Sigmoid colon (tissue), 7 donors: ENCODE measurements around the gene NRTN. TPM values are rescaled to one million over a fixed set of nuclear protein-coding genes. Genes with fewer than 3 reads are reported as not detected.

Experiments used
- DNase-seq: peaks from one replicate; pipeline ENCODE4 v3.0.0-alpha.2; 2019
- H3K27ac ChIP-seq, 4 donors: fragments of 200-600 bp; sonication (generic); one replicate each; pipeline ENCODE4 v1.5.1; 2016 to 2019; ENCODE audit warnings: mild to moderate bottlenecking in 1 of 4
- H3K27me3 ChIP-seq, 3 donors: fragments of 200-600 bp; sonication (generic); one replicate each; pipeline ENCODE4 v1.5.1; 2019; ENCODE audit warnings: mild to moderate bottlenecking in 1 of 3
- H3K36me3 ChIP-seq, 4 donors: fragments of 200-600 bp; sonication (generic); one replicate each; pipeline ENCODE4 v1.5.1; 2016 to 2019
- H3K4me1 ChIP-seq, 4 donors: fragments of 200-600 bp; sonication (generic); one replicate each; pipeline ENCODE4 v1.5.1; 2017 to 2019
- H3K4me3 ChIP-seq, 4 donors: fragments of 200-600 bp; sonication (generic); one replicate each; pipeline ENCODE4 v1.5.1; 2017 to 2019; ENCODE audit warnings: mild to moderate bottlenecking in 2 of 4, moderate library complexity in 1 of 4
- H3K9me3 ChIP-seq, 4 donors: fragments of 200-600 bp in 3 of 4; sonication (generic) in 3 of 4; one replicate each; pipeline versions ENCODE4 v1.5.1 to v1.6.1; 2013 to 2019
- CTCF ChIP-seq, 4 experiments: fragments of 450-650 bp in 3 of 4; fragments of 200-600 bp in 1 of 4; IDR thresholded peaks; one replicate each; pipeline ENCODE4 v1.5.1; 2016 to 2019; ENCODE audit warnings: antibody characterized with exemption in 4 of 4, mild to moderate bottlenecking in 3 of 4, moderate library complexity in 2 of 4
- EP300 ChIP-seq, 4 donors: sonication (generic); formaldehyde crosslinking; IDR thresholded peaks; one replicate each; pipeline ENCODE4 v1.6.1; 2017; ENCODE audit warnings: antibody characterized with exemption in 4 of 4
- POLR2A ChIP-seq, 2 donors: fragments of 450-650 bp; IDR thresholded peaks; one replicate each; pipeline ENCODE4 v1.6.1; 2016; ENCODE audit warnings: antibody characterized with exemption in 2 of 2, mild to moderate bottlenecking in 2 of 2, moderate library complexity in 2 of 2
- POLR2AphosphoS5 ChIP-seq, 4 donors: sonication (generic); formaldehyde crosslinking; IDR thresholded peaks; one replicate each; pipeline ENCODE4 v1.6.1; 2017; ENCODE audit warnings: antibody characterized with exemption in 4 of 4
- WGBS, 2 donors: extraction: QIAGEN DNeasy Blood & Tissue Kit; methylation state at CpG; one replicate each; pipeline ENCODE4 v1.1.7; 2013; 5-methylcytosine and 5-hydroxymethylcytosine counted together
- intact Hi-C: fragments of 100-400 bp; cut with DNase I; formaldehyde crosslinking; loops from one replicate; pipeline ENCODE4 v1.15.1; 2023
- polyA plus RNA-seq, 3 donors: library from polyadenylated mRNA; stranded (reverse); fragments of 200-250 nt; gene quantifications; one replicate each; pipeline ENCODE4 v1.2.3, GENCODE V29; 2013
- total RNA-seq, 4 donors: library from RNA; depleted of rRNA; stranded (reverse); fragments of >200 nt; gene quantifications; one replicate each; pipeline ENCODE4 v1.1.0, GENCODE V29; 2016
- donor health status: healthy with polysubstance abuse.
- donor health status: Bipolar disorder and iron deficiency.
- donor health status: healthy.

The NRTN gene
- total and polyA plus RNA-seq, 7 donors = 1.7 to 12.2 (median 6.6) TPM; not detected in 2

- Histone ChIP-seq H3K27ac (peak overlapping the region; percentile 87 to 96 (median 92)), H3K36me3 (no peaks in the 10 kb centered on the region), H3K27me3 (peaks cover 0 to 5% (median 0%) of the 10 kb centered on the region in 3 donors), H3K4me3 (peak overlapping the region; percentile 38 to 57 (median 48)), H3K9me3 (no peaks in the 10 kb centered on the region), H3K4me1 (peaks cover 0 to 35% (median 33%) of the 10 kb centered on the region in 4 donors)
- intact Hi-C loops = loop anchor here (2.0 kb wide), 2 partner anchors 51 to 61 kb away; no protein-coding TSS in a partner anchor
- WGBS, 2 donors = 71 to 83% methylated on average over 34 of the region's 34 CpGs
- no peak for TF ChIP-seq POLR2AphosphoS5 (IDR thresholded peaks at IDR 0.05)
- no peak for TF ChIP-seq CTCF (IDR thresholded peaks at IDR 0.05)
- TF ChIP-seq POLR2A (IDR thresholded peaks at IDR 0.05) = no peak
- TF ChIP-seq EP300 (IDR thresholded peaks at IDR 0.05) = no peak
- no peak for DNase-seq
Observed at GRCh38 chr19:5829567-5830310, 24.9 kb downstream of the NRTN start.

- no peak for TF ChIP-seq POLR2AphosphoS5 (IDR thresholded peaks at IDR 0.05)
- TF ChIP-seq CTCF (IDR thresholded peaks at IDR 0.05) = no peak
- TF ChIP-seq POLR2A (IDR thresholded peaks at IDR 0.05) = no peak
- TF ChIP-seq EP300 (IDR thresholded peaks at IDR 0.05) = no peak
- peaks cover 0 to 5% (median 0%) of the 10 kb centered on the region in 3 donors for H3K27me3 ChIP-seq
- DNase-seq = no peak
- no peak overlapping the region for H3K27ac ChIP-seq
- H3K36me3 ChIP-seq = no peaks in the 10 kb centered on the region
- no peak overlapping the region for H3K4me3 ChIP-seq
- 83 to 89% methylated on average over 9 of the region's 9 CpGs for WGBS, 2 donors
- intact Hi-C loops = no loop called here
- H3K4me1 ChIP-seq = peaks cover 0 to 34% (median 32%) of the 10 kb centered on the region in 4 donors
- no peaks in the 10 kb centered on the region for H3K9me3 ChIP-seq
Observed at GRCh38 chr19:5831159-5831558, 26.3 kb downstream of the NRTN start.

- intact Hi-C loops = no loop called here
- H3K36me3 ChIP-seq = no peaks in the 10 kb centered on the region
- peaks cover 0 to 5% (median 0%) of the 10 kb centered on the region in 3 donors for H3K27me3 ChIP-seq
- TF ChIP-seq CTCF (IDR thresholded peaks at IDR 0.05) (no peak), POLR2A (IDR thresholded peaks at IDR 0.05) (no peak)
- DNase-seq = no peak
- no peak overlapping the region for H3K4me3 ChIP-seq
- no peak overlapping the region for H3K27ac ChIP-seq
- 91 to 93% methylated on average over 22 of the region's 22 CpGs for WGBS, 2 donors
- H3K4me1 ChIP-seq = peaks cover 0 to 25% (median 23%) of the 10 kb centered on the region in 4 donors
- no peaks in the 10 kb centered on the region for H3K9me3 ChIP-seq
Observed at GRCh38 chr19:5832061-5832460, 27.2 kb downstream of the NRTN start.

- Histone ChIP-seq H3K36me3 (no peaks in the 10 kb centered on the region), H3K27me3 (peaks cover 0 to 5% (median 0%) of the 10 kb centered on the region in 3 donors), H3K27ac (no peak overlapping the region), H3K4me1 (peaks cover 0 to 20% (median 19%) of the 10 kb centered on the region in 4 donors), H3K4me3 (no peak overlapping the region), H3K9me3 (no peaks in the 10 kb centered on the region)
- TF ChIP-seq CTCF (IDR thresholded peaks at IDR 0.05) (no peak), POLR2AphosphoS5 (IDR thresholded peaks at IDR 0.05) (no peak), POLR2A (IDR thresholded peaks at IDR 0.05) (no peak), EP300 (IDR thresholded peaks at IDR 0.05) (no peak)
- intact Hi-C loops = no loop called here
- DNase-seq = no peak
- 91 to 93% methylated on average over 6 of the region's 6 CpGs for WGBS, 2 donors
Observed at GRCh38 chr19:5832527-5833216, 27.8 kb downstream of the NRTN start.
